ENCODE measurements around the gene MYL3.

- TF ChIP-seq, protein P1, sequence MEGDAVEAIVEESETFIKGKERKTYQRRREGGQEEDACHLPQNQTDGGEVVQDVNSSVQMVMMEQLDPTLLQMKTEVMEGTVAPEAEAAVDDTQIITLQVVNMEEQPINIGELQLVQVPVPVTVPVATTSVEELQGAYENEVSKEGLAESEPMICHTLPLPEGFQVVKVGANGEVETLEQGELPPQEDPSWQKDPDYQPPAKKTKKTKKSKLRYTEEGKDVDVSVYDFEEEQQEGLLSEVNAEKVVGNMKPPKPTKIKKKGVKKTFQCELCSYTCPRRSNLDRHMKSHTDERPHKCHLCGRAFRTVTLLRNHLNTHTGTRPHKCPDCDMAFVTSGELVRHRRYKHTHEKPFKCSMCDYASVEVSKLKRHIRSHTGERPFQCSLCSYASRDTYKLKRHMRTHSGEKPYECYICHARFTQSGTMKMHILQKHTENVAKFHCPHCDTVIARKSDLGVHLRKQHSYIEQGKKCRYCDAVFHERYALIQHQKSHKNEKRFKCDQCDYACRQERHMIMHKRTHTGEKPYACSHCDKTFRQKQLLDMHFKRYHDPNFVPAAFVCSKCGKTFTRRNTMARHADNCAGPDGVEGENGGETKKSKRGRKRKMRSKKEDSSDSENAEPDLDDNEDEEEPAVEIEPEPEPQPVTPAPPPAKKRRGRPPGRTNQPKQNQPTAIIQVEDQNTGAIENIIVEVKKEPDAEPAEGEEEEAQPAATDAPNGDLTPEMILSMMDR (conservative IDR thresholded peaks at IDR 0.05; ENCODE audit: low read depth, low read length), result no peak
- no peak for TF ChIP-seq EZH2 (IDR thresholded peaks at IDR 0.05; ENCODE audit: low read length, unreplicated experiment)
- no peak for TF ChIP-seq EZH2phosphoT487 (IDR thresholded peaks at IDR 0.05; ENCODE audit: borderline replicate concordance, low read length)
Measured at GRCh38 chr3:46835491-46835890, 27.8 kb downstream of the MYL3 start.
